Dermis lymphatic vessel endothelial cell (primary cell): Measurements from ENCODE around the gene USHBP1. TPM values are rescaled to one million over a fixed set of nuclear protein-coding genes. Genes with fewer than 3 reads are reported as not detected.

Source experiments
- total RNA-seq: library from RNA; depleted of rRNA; stranded (reverse); fragments of >200 nt; gene quantifications from 2 replicates; pipeline ENCODE4 v1.2.1, GENCODE V29; 2014

Gene USHBP1, protein sequence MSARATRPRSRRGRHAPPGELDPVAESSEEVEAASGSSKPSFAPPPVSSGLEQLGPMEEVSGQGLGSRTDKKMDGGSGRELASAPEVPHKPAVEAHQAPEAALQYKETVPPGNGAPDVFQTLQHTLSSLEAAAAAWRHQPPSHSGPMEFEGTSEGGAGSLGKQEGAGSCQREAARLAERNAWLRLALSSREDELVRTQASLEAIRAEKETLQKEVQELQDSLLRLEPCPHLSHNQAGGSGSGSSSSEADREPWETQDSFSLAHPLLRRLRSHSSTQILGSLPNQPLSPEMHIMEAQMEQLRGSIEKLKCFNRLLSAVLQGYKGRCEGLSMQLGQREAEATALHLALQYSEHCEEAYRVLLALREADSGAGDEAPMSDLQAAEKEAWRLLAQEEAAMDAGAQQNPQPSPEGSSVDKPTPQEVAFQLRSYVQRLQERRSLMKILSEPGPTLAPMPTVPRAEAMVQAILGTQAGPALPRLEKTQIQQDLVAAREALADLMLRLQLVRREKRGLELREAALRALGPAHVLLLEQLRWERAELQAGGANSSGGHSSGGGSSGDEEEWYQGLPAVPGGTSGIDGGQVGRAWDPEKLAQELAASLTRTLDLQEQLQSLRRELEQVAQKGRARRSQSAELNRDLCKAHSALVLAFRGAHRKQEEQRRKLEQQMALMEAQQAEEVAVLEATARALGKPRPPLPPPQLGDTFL
- total RNA-seq: 33.1 and 37.3 TPM in 2 replicates

DNA sequence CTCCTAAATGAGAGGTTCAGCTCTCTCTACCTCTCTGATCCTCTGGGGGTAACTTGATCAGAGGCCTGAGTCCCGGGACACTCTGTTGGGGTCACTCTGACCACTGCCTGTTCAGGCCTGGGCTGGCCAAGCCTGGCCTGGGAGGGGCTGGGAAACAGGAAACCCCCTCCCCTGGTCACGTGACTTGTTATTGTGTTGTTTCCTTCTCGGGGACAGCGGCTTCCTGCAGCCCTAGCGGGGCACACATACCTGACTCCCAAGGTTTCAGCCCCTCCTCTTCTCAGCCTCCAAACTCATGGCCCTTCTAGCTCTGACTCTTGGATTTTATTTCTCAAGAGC is at the start of gene USHBP1:
TSS of gene USHBP1 (minus strand) at position 105 of the 339 bp plus-strand sequence. CDS start 446 bp downstream, outside the sequence.

DNA sequence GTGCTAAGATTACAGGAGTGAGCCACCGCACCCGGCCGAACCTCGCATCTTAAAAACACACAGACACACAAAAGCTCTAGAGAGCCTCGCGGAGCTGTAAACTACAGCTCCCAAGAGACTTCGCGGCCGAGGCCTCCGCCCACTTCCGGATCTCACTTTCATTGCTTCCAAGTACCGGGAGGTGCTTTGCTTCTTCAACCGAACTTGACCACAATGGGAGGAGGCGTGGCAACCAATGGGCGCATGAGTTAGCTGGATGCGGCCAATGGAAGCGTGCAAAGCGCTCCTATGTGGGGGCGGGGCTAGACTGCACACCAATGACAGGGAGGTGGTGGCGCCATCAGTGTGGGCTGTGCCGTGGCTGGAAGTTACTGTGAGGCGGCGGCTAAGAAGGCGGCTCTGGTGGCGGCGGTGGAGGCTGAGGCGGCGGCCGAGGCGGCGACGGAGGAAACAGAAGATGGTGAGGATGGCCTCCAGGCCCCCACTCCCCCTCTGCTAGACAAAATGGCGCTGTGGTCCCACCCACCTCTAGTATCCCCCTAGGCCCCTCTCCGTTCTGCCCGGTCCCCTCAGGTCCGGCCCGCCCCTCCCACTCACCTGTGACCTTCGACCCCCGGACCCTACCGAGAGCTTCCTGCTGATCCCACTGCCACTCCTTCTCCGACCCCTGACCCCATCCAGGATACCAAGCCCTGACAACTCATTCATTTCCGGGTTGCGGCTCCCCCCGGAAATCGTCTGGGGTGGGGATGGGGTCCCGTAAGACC is 44.8 kb upstream of the USHBP1 start, which contains the start of gene DDA1:
TSS of gene DDA1 (plus strand) at position 366 of the 767 bp plus-strand sequence. CDS start at position 458, 92 bp downstream.

DNA sequence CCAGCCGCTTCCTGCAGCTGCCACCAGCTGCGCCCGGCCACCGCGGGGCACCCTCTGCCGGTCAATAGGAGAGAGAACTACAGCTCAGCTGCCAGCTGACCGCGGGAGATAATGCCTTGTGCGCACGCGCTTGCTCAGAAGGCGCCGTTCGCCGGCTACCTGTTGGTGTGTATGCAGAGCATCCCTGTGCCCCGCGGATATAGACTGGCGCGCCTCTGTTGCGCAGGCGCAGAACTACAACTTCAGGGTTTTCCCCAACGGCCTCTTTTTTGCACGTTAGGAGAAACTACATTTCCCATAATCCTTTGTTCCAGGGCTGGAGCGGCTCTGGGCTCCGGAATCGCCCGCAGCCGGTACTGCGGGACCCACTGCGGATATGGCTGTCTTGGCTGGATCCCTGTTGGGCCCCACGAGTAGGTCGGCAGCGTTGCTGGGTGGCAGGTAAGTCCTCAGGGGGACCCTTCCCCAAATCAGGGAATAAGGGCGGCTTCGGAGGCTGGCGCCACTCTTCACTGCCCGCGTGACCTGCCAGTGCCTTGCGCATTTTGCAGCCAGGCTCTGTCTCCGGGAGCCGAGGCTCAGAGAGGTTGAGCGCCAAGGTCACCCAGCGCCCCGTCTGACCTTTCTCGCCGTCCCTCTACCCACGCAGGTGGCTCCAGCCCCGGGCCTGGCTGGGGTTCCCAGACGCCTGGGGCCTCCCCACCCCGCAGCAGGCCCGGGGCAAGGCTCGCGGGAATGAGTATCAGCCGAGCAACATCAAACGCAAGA is 41.2 kb upstream of the USHBP1 start, which contains the start of gene MRPL34:
TSS of gene MRPL34 (plus strand) at position 356 of the 768 bp plus-strand sequence. CDS start at position 377, 21 bp downstream.

DNA sequence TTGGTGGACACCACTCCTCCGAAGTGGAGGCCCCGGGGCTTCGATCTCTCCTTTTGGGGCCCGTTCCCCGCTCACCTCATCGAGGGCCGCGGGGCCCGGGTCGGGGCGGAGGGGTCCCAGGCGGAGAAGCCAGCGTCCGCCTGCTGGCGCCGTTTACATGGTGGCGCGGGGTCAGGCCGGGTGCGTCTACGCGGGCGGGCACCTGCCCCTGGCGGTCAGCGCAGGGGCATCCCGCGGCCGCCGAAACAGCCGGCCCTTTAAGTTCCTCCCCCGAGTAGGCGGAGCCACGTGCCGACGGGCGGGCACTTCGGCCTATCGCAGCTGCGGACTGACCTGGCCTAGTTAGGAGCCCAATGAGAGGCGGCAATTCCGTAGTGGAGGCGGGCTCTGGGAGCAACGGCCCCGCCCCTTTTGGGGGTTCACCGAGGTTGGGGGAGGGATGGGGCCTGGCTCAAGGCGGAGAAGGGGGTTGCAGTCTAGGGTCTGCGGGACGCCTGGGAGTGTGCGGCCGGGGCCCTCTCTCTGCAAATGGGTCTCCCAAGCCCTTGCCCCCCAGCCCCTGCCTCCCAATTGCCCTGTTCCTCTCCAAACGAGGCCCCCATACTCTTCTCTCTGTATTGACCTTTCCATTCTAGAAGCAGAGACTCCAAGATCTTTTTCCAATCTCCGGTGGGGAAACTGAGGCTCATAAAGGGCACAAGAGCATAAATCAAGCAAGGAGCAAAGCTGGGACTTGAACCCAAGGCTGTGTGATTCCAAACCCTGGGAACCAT is 38.8 kb upstream of the USHBP1 start, which contains the start of gene ABHD8:
TSS of gene ABHD8 (minus strand) at position 259 of the 773 bp plus-strand sequence. CDS start 1,809 bp downstream, outside the sequence.

DNA sequence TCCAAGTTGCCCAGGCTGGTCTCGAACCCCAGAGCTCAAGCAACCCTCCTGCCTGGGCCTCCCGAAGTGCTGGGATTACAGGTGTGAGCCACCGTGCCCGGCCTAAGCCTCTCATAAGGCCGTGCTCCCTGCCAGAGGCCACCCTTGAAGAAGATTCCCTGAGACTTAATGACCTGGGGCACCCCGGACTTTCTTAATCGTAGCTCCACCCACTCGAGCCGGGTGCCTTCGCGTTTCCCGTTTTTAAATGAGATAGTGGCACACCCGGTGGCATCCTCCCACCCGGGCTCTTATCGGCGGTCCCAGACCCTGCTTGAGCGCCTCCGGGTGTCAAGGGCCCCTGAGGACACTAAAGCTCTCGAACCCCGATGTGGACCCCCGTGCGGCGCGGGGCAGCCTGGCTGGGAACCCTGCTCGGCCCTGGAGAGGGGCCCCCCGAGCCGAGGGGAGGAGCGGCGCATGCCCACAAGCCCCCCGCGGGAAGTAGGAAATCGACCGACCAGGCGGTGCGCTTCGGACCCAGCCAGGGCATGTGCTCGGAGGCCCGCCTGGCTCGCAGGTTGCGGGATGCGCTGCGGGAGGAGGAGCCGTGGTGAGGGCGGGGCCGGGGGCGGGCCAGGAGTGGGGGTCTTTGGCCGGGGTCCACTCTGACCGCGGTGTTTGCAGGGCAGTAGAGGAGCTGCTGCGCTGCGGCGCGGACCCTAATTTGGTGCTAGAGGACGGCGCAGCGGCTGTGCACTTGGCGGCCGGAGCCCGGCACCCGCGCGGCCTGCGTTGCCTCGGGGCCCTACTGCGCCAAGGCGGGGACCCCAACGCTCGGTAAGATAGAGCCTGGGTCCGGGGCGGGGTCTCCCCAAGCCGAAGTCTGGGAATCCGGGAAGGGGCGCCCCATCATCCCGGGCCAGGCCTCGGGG is 17.1 kb upstream of the USHBP1 start, which contains the start of gene ANKLE1:
TSS of gene ANKLE1 (plus strand) at position 511 of the 914 bp plus-strand sequence. CDS start at position 531, 20 bp downstream.

DNA sequence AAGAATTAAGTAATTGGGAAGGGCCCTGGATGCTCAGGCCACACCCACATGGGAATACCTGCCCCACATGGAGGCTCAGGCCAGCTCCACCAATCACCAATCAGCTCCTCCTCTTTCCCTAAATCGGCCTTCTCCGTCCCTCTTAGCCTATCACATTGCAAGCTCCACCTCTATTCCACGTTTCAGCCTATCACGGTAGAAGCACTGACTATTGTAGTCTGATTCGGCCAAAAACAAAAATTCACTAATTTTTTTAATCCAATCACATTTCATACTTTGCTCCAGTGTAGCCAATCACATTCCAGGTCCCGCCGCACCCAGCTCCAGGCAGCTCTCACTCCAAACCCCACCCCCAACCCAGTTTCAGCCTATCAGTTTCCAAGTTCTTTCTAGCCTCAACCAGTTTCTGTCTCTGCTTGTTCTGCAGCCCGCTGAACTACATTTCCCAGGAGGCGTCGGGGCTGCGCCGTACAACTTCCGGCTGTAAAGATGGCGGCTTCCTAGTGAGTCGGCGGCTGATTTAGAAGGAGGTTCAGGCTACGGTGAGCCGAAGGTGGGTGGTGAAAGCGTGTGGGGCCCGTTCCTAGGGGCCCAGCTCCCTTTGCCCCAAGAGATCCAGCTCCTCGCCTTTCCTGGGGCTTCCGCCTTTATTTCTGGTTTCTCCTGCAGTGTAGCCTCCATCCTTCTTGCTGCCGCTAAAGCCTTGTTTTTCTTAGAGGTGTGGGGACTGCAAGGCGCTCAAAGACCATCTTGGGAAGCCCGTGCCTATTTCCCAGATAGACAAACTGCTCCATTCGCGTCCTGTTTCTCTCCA is 2.6 kb upstream of the USHBP1 start, which contains the start of gene BABAM1:
TSS of gene BABAM1 (plus strand) at position 469 of the 814 bp plus-strand sequence. CDS start 1,364 bp downstream, outside the sequence.

DNA sequence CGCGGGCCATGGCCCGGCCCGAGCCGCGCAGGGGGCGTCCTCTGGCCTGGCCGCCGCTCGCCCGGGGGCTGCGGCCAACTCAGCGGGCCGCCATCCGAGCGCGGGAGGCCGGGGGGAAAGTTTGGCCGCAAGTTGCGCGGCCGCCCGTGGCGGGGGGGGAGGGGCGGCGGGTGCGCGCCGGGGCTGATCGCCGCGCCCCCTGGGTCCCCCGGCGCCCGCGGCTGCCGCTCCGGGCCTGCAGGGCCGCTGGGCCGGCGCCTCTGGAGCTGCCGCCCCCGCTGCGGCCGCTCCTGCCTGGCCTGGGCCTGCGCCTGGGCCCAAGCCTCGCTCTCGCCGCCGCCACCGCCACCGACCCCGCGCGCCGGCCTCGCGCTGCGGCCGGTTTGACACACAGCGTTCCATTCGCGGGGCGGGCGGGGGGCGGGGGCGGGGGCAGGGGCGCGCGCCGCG is 19.0 kb downstream of the USHBP1 start, which contains the start of gene NR2F6:
TSS of gene NR2F6 (minus strand) at position 385 of the 450 bp plus-strand sequence. CDS start 699 bp downstream, outside the sequence.

DNA sequence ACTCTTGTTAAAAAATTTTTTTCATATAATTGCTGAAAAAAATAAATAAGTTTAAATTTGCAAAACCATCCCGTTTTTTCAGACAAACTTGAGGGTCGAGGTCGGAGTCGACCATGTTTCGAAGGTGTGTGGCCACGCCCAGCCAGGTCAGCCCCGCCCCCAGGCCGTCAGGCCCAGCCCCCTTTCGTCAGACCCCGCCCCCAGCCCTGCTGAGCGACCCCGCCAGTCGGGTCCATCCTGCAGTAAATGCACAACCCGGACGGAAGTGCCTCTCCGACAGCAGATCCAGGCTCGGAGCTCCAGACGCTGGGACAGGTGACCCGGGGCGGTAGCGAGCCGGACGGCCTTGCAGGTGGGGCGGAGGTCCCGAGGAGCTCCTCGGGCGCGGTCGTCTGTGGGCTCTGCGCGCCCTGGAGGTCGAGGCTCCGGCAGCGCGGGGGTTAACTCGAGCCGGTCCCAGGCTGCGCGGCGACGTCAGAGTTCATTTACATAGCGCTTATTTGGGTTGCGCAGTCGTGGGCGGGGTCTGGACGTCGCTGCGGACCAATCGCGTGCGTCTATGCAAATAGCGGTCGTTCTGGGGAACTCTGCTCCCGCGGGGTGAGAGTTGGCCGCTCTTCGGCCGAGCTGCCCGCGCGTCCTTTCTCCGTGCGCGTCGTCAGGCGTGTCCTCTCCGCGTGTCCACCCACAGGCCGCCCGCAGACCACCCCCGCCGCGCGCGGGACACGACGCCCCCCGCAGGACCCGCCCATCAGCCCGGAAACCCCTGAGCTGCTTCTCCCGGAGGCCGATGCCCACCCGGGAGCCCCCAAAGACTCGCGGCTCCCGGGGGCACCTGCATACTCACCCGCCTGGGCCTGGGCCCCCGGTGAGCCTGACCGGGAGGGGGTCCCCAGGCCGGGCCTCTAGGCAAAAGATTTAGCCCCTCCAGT is 38.3 kb downstream of the USHBP1 start, which contains the start of gene OCEL1:
TSS of gene OCEL1 (plus strand) at position 225 of the 932 bp plus-strand sequence. CDS start at position 247, 22 bp downstream.

DNA sequence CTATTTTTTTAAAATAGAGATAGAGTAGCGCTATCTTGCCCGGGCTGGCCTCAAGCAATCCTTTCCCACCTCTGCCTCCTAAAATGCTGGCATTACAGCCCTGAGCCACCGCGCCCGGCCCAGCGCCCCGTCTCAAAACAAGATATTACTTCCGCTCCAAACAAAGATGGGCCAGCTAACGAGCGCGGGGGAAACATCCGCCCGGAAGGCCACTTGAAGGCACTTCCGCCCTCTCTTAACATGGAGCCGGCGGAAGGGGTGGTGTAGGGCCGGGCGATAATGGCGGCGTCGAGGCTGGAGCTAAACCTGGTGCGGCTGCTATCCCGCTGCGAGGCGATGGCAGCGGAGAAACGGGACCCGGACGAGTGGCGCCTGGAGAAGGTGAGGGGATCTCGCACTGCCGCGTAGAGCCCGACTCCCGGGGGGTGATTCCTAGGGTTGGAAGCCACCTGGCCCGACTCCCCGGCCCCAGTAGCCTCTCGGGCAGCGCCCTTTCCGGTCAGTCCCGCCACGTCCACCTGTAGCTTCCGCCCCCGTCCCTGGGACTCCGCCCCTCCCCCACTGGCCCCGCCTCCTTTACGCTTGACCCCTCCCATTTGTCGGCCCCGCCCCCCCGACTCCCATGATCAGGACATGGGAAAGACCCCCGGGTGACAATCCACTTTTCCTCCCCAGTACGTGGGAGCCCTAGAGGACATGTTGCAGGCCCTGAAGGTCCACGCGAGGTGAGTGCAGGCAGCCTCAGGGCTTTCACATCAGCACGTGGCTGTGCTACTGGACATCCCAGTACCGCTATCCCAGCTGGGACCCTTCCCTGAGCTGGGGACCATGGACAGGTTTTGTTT is 49.2 kb downstream of the USHBP1 start, which contains the start of gene USE1:
TSS of gene USE1 (plus strand) at position 231 of the 845 bp plus-strand sequence. CDS start at position 280, 49 bp downstream.

Other genes starting within 250 kb of the USHBP1 start
- gene CPAMD8, start 237.9 kb downstream of the USHBP1 start, total RNA-seq: 1.8 and 2.6 TPM in 2 replicates
- 1.6 and 1.9 TPM in 2 replicates for gene HAUS8, start 189.3 kb downstream of the USHBP1 start, total RNA-seq
- gene MYO9B, start 189.0 kb downstream of the USHBP1 start, total RNA-seq: 24.0 and 24.8 TPM in 2 replicates
- 14.0 and 15.2 TPM in 2 replicates for gene USE1, start 49.4 kb downstream of the USHBP1 start, total RNA-seq
- 3.5 and 7.2 TPM in 2 replicates for gene OCEL1, start 38.5 kb downstream of the USHBP1 start, total RNA-seq
- gene NR2F6, start 18.8 kb downstream of the USHBP1 start, total RNA-seq: 26.0 and 27.7 TPM in 2 replicates
- 57.4 and 70.9 TPM in 2 replicates for gene BABAM1, start 2.7 kb upstream of the USHBP1 start, total RNA-seq
- gene ANKLE1, start 17.2 kb upstream of the USHBP1 start, total RNA-seq: 0.33 and 0.43 TPM in 2 replicates
- 4.7 and 7.6 TPM in 2 replicates for gene ABHD8, start 38.7 kb upstream of the USHBP1 start, total RNA-seq
- 34.4 and 37.2 TPM in 2 replicates for gene MRPL34, start 41.1 kb upstream of the USHBP1 start, total RNA-seq
- gene DDA1, start 44.8 kb upstream of the USHBP1 start, total RNA-seq: 19.7 and 26.3 TPM in 2 replicates
- 2.2 TPM in 2 replicates for gene ANO8, start 70.1 kb upstream of the USHBP1 start, total RNA-seq
- gene GTPBP3, start 72.8 kb upstream of the USHBP1 start, total RNA-seq: 6.4 and 8.7 TPM in 2 replicates
- 15.4 and 63.3 TPM in 2 replicates for gene PLVAP, start 112.6 kb upstream of the USHBP1 start, total RNA-seq
- gene CCDC194, start 129.5 kb upstream of the USHBP1 start, total RNA-seq: not detected in 2 replicates
- 0.34 and 0.43 TPM in 2 replicates for gene BST2, start 140.9 kb upstream of the USHBP1 start, total RNA-seq
- 32.3 and 37.5 TPM in 2 replicates for gene MVB12A, start 155.3 kb upstream of the USHBP1 start, total RNA-seq
- 0.09 TPM in 1 of 2 replicates, not detected in the other for gene TMEM221, start 183.9 kb upstream of the USHBP1 start, total RNA-seq
- gene NXNL1, start 196.2 kb upstream of the USHBP1 start, total RNA-seq: not detected in 2 replicates
- 18.3 and 23.0 TPM in 2 replicates for gene SLC27A1, start 205.8 kb upstream of the USHBP1 start, total RNA-seq
- 38.8 and 40.9 TPM in 2 replicates for gene PGLS, start 246.9 kb upstream of the USHBP1 start, total RNA-seq